ENCODE measurements around the gene GLYATL3.

GLYATL3 gene

DNA sequence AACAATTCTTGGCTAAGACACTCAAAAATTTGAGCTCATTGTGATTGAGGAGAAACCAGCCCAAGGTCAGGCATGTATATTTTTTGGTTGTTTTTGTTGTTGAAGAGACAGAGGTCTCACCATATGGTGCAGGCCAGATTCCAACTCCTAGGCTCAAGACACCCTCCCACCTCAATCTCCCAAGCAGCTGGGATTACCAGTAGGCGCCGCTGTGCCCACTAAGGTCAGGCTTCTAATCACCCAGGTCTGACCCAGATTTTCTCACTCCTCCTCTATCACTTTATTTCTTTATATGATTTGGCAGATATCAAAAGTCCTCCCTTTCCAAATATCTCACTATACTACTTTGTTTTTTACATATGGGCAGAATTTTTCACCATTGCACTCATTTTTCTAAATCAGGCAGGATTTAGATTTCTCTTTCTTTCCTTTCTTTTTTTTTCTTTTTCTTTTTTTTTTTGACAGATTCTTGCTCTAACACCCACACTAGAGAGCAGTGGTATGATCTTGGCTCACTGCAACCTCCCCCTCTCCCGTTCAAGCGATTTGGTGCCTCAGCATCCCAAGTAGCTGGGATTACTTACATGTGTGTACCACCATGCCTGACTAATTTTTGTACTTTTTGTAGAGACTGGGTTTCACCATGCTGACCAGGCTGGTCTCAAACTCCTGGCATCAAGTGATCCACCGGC is 49.0 kb downstream of the GLYATL3 start:
- DNase-seq (ENCODE audit: low read depth, low spot score), result no peak
- TF ChIP-seq SUZ12 (IDR thresholded peaks at IDR 0.05; ENCODE audit: extremely low read depth, insufficient read depth, insufficient read length) (no peak), ZNF274 (IDR thresholded peaks at IDR 0.05; ENCODE audit: low read depth, low read length) (no peak), YY1 (IDR thresholded peaks at IDR 0.05; ENCODE audit: insufficient read depth, insufficient read length) (no peak)

GRCh38 chr6:49549691-49550491 is 50.2 kb downstream of the GLYATL3 start:
- Histone ChIP-seq H3K27me3 (ENCODE audit: insufficient read depth, insufficient read length) (no peaks in the 10 kb centered on the region), H3K36me3 (ENCODE audit: insufficient read depth, insufficient read length, low read length) (no peaks in the 10 kb centered on the region), H3K4me3 (ENCODE audit: insufficient read length, low read depth) (peak overlapping the region; percentile 75), H3K9me3 (ENCODE audit: insufficient read depth, low read length) (no peaks in the 10 kb centered on the region), H3K4me1 (ENCODE audit: insufficient read depth, insufficient read length) (no peaks in the 10 kb centered on the region), H3K9ac (ENCODE audit: insufficient read length, low read depth) (peak overlapping the region; percentile 89)
- TF ChIP-seq SUZ12 (IDR thresholded peaks at IDR 0.05; ENCODE audit: extremely low read depth, insufficient read depth, insufficient read length), result no peak
- TF ChIP-seq YY1 (IDR thresholded peaks at IDR 0.05; ENCODE audit: insufficient read depth, insufficient read length), result no peak
- TF ChIP-seq ZNF274 (IDR thresholded peaks at IDR 0.05; ENCODE audit: low read depth, low read length), result no peak
- DNase-seq (ENCODE audit: low read depth, low spot score), result no peak

More for the DNA sequence above, 49.0 kb downstream of the GLYATL3 start:
- no peaks in the 10 kb centered on the region for H3K9me3 ChIP-seq (ENCODE audit: insufficient read depth, low read length)
- no peak overlapping the region for H3K9ac ChIP-seq (ENCODE audit: insufficient read length, low read depth)
- no peaks in the 10 kb centered on the region for H3K4me1 ChIP-seq (ENCODE audit: insufficient read depth, insufficient read length)
- no peak overlapping the region for H3K4me3 ChIP-seq (ENCODE audit: insufficient read length, low read depth)
- H3K27me3 ChIP-seq (ENCODE audit: insufficient read depth, insufficient read length), result no peaks in the 10 kb centered on the region
- no peaks in the 10 kb centered on the region for H3K36me3 ChIP-seq (ENCODE audit: insufficient read depth, insufficient read length, low read length)

GRCh38 chr6:49550492-49551077 is 50.9 kb downstream of the GLYATL3 start, which contains the start of gene C6orf141:
C6orf141 (plus strand) TSS chr6:49550668; CDS start chr6:49550793, 125 bp downstream.
- Histone ChIP-seq H3K9me3 (ENCODE audit: insufficient read depth, low read length) (no peaks in the 10 kb centered on the region), H3K4me1 (ENCODE audit: insufficient read depth, insufficient read length) (no peaks in the 10 kb centered on the region), H3K36me3 (ENCODE audit: insufficient read depth, insufficient read length, low read length) (no peaks in the 10 kb centered on the region), H3K27me3 (ENCODE audit: insufficient read depth, insufficient read length) (no peaks in the 10 kb centered on the region), H3K9ac (ENCODE audit: insufficient read length, low read depth) (peak within 1 kb of the TSS; percentile 89), H3K4me3 (ENCODE audit: insufficient read length, low read depth) (peak within 1 kb of the TSS; percentile 75)
- TF ChIP-seq YY1 (IDR thresholded peaks at IDR 0.05; ENCODE audit: insufficient read depth, insufficient read length), result no peak
- TF ChIP-seq SUZ12 (IDR thresholded peaks at IDR 0.05; ENCODE audit: extremely low read depth, insufficient read depth, insufficient read length), result no peak
- TF ChIP-seq ZNF274 (IDR thresholded peaks at IDR 0.05; ENCODE audit: low read depth, low read length), result no peak
- DNase-seq (ENCODE audit: low read depth, low spot score), result peak; percentile 59

- Histone ChIP-seq H3K4me1 (ENCODE audit: insufficient read depth, insufficient read length) (no peaks in the 10 kb centered on the region), H3K27me3 (ENCODE audit: insufficient read depth, insufficient read length) (no peaks in the 10 kb centered on the region), H3K9me3 (ENCODE audit: insufficient read depth, low read length) (no peaks in the 10 kb centered on the region), H3K9ac (ENCODE audit: insufficient read length, low read depth) (peak overlapping the region; percentile 89), H3K4me3 (ENCODE audit: insufficient read length, low read depth) (peak overlapping the region; percentile 75), H3K36me3 (ENCODE audit: insufficient read depth, insufficient read length, low read length) (no peaks in the 10 kb centered on the region)
- peak; percentile 61 for DNase-seq (ENCODE audit: low read depth, low spot score)
- TF ChIP-seq YY1 (IDR thresholded peaks at IDR 0.05; ENCODE audit: insufficient read depth, insufficient read length) (no peak), ZNF274 (IDR thresholded peaks at IDR 0.05; ENCODE audit: low read depth, low read length) (no peak), SUZ12 (IDR thresholded peaks at IDR 0.05; ENCODE audit: extremely low read depth, insufficient read depth, insufficient read length) (no peak)
These were observed 51.5 kb downstream of the GLYATL3 start for GRCh38 chr6:49551078-49551865.

DNA sequence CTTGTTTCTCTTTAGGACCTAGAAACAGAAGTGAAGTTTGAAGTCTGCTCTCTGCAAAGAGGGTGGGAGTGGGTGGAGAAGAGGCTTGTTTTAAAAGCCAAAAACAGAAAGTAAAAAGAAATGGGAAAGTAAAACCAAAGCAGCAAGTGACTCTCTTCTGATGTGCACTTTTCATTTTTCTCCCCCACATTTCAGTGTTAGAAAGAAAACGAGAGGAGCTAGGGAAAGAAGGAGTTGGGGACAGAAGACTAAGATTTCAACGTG is 52.1 kb downstream of the GLYATL3 start:
- no peak for TF ChIP-seq YY1 (IDR thresholded peaks at IDR 0.05; ENCODE audit: insufficient read depth, insufficient read length)
- TF ChIP-seq ZNF274 (IDR thresholded peaks at IDR 0.05; ENCODE audit: low read depth, low read length), result no peak
- TF ChIP-seq SUZ12 (IDR thresholded peaks at IDR 0.05; ENCODE audit: extremely low read depth, insufficient read depth, insufficient read length), result no peak
- H3K27me3 ChIP-seq (ENCODE audit: insufficient read depth, insufficient read length), result no peaks in the 10 kb centered on the region
- H3K4me1 ChIP-seq (ENCODE audit: insufficient read depth, insufficient read length), result no peaks in the 10 kb centered on the region
- no peak for DNase-seq (ENCODE audit: low read depth, low spot score)
- no peaks in the 10 kb centered on the region for H3K9me3 ChIP-seq (ENCODE audit: insufficient read depth, low read length)
- no peak overlapping the region for H3K9ac ChIP-seq (ENCODE audit: insufficient read length, low read depth)
- no peaks in the 10 kb centered on the region for H3K36me3 ChIP-seq (ENCODE audit: insufficient read depth, insufficient read length, low read length)
- H3K4me3 ChIP-seq (ENCODE audit: insufficient read length, low read depth), result peak overlapping the region; percentile 26

DNA sequence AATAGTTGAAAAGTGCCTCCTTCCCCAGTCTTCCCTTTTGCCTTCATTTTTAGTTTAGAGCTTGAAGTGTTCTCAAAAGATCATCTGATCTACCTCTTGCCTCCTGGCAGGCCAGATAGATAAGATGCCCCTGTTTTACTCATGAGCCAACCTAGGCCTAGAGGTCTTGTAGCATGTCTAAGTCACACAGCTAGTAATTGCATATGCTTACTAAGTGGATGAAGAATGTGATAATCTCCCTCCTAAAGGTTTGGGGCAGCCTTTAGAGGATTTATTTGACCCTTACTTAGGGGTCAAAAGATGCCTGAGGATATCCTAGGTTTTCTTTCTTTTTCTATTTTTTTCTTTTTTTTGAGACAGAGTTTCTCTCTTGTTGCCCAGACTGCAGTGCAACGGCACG is 52.9 kb downstream of the GLYATL3 start:
- no peak overlapping the region for H3K4me3 ChIP-seq (ENCODE audit: insufficient read length, low read depth)
- TF ChIP-seq SUZ12 (IDR thresholded peaks at IDR 0.05; ENCODE audit: extremely low read depth, insufficient read depth, insufficient read length) (no peak), ZNF274 (IDR thresholded peaks at IDR 0.05; ENCODE audit: low read depth, low read length) (no peak), YY1 (IDR thresholded peaks at IDR 0.05; ENCODE audit: insufficient read depth, insufficient read length) (no peak)

More for the DNA sequence above, 52.9 kb downstream of the GLYATL3 start:
- Histone ChIP-seq H3K36me3 (ENCODE audit: insufficient read depth, insufficient read length, low read length) (no peaks in the 10 kb centered on the region), H3K4me1 (ENCODE audit: insufficient read depth, insufficient read length) (no peaks in the 10 kb centered on the region), H3K9me3 (ENCODE audit: insufficient read depth, low read length) (no peaks in the 10 kb centered on the region), H3K9ac (ENCODE audit: insufficient read length, low read depth) (no peak overlapping the region), H3K27me3 (ENCODE audit: insufficient read depth, insufficient read length) (no peaks in the 10 kb centered on the region)
- no peak for DNase-seq (ENCODE audit: low read depth, low spot score)
